ENCODE data around the gene RAD9A.
A peak's percentile ranks its signal among the peaks of the same experiment; 100 is the strongest.

The RAD9A gene

GRCh38 chr11:67418476-67419281, 26.9 kb downstream of the RAD9A start:
- no peak for DNase-seq (ENCODE audit: low read depth)
- TF ChIP-seq, protein P1, sequence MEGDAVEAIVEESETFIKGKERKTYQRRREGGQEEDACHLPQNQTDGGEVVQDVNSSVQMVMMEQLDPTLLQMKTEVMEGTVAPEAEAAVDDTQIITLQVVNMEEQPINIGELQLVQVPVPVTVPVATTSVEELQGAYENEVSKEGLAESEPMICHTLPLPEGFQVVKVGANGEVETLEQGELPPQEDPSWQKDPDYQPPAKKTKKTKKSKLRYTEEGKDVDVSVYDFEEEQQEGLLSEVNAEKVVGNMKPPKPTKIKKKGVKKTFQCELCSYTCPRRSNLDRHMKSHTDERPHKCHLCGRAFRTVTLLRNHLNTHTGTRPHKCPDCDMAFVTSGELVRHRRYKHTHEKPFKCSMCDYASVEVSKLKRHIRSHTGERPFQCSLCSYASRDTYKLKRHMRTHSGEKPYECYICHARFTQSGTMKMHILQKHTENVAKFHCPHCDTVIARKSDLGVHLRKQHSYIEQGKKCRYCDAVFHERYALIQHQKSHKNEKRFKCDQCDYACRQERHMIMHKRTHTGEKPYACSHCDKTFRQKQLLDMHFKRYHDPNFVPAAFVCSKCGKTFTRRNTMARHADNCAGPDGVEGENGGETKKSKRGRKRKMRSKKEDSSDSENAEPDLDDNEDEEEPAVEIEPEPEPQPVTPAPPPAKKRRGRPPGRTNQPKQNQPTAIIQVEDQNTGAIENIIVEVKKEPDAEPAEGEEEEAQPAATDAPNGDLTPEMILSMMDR (IDR thresholded peaks at IDR 0.05; ENCODE audit: low read length, missing control alignments) = no peak
- H3K4me3 ChIP-seq (replicated peaks; ENCODE audit: low read depth, low read length) = no peak overlapping the region

DNA sequence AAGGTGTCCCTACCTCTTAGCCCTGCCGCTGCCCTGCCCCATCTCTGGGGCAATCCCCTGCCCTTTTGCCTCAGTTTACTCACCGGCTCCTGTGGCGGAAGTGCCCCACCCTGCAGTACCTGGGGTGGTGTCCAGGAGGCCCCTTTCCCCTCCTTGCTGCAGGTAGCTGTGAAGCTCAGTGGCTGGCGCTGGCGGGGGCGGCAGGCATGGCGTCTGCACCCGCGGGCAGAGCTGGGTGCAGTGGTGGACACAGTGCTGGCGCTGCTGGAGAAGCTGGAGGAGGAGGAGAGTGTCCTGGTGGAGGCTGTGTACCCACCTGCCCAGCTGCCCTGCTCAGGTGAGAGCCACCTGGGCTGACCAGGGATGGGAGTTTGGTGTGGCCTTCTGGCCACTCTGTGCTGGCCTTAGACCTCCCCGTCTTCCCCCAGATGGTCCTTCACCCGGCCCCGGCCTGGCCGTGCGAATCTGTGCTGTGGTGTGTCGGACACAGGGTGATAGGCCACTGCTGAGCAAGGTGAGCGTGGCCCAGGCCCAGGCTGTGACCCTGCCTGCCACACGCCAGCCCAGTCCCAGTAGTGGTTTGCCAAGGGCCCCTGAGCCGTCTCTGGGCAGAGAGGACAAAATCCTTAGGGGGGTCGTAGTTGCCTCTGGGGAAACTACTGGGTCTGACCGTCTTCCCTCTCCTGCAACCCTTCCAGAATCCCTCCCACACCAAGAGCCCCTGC, 27.7 kb downstream of the RAD9A start:
- no peak overlapping the region for H3K4me3 ChIP-seq (replicated peaks; ENCODE audit: low read depth, low read length)
- TF ChIP-seq, protein P1 (IDR thresholded peaks at IDR 0.05; ENCODE audit: low read length, missing control alignments) = no peak
- DNase-seq (ENCODE audit: low read depth) = no peak

DNA sequence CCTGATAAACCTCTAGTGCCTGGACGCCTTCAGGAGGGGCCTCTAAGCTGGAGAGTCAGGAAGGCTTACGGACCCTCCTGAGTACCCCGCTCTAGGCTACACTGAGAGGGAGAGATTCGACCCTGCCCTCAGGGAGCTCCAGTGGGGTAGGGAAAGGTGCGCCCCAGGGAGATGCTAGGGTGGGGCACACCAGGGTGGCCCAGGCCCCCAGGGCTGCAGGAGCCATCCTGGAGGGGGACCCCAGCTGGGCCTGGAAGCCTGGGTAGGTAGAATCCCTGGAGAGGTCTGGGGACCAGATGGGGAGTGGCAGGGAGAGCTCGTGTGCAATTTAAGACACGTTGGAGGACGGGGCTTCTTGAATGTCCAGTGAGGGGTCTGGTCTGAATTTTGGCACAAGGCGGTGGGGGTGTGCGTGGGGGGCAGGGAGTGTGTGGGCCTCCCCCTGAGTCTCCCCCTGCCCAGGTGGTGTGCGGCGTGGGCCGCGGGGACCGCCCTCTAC, 28.4 kb downstream of the RAD9A start:
- H3K4me3 ChIP-seq (replicated peaks; ENCODE audit: low read depth, low read length) = peak overlapping the region; percentile 37
- TF ChIP-seq, protein P1 (IDR thresholded peaks at IDR 0.05; ENCODE audit: low read length, missing control alignments) = no peak
- DNase-seq (ENCODE audit: low read depth) = no peak

- H3K4me3 ChIP-seq (replicated peaks; ENCODE audit: low read depth, low read length) = peak overlapping the region; percentile 37
- DNase-seq (ENCODE audit: low read depth) = peak; percentile 89
- TF ChIP-seq, protein P1 (IDR thresholded peaks at IDR 0.05; ENCODE audit: low read length, missing control alignments) = no peak
Observed at GRCh38 chr11:67420646-67421429, 29.1 kb downstream of the RAD9A start.

DNA sequence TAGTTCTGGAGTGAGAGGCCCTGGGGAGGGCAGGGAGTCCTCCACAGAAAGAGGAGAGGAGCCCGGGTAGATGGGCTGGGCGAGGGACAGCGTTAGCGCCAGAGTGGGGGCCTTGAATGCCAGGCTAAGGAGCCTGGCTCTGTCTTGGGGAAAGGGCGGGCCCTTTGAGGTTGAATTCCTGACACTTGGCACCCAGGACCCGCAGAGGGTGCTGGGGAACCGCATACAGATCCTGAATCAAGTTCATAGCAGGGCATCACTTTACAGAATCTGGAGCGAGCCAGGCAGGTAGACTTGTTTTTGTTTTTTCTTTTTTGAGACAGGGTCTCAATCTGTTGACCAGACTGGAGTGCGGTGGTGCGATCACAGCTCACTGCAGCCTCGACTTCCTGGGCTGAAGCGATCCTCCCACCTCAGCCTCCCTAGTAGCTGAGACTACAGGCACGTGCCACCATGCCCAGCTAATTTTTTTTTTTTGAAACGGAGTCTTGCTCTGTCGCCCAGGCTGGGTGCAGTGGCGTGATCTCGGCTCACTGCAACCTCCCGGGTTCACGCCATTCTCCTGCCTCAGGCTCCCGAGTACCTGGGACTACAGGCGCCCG, 29.7 kb downstream of the RAD9A start:
- DNase-seq (ENCODE audit: low read depth) = no peak
- TF ChIP-seq, protein P1 (IDR thresholded peaks at IDR 0.05; ENCODE audit: low read length, missing control alignments) = no peak
- no peak overlapping the region for H3K4me3 ChIP-seq (replicated peaks; ENCODE audit: low read depth, low read length)

GRCh38 chr11:67422891-67423290, 31.1 kb downstream of the RAD9A start:
- TF ChIP-seq, protein P1 (IDR thresholded peaks at IDR 0.05; ENCODE audit: low read length, missing control alignments) = no peak
- no peak for DNase-seq (ENCODE audit: low read depth)
- H3K4me3 ChIP-seq (replicated peaks; ENCODE audit: low read depth, low read length) = no peak overlapping the region

All from fibroblast of pulmonary artery (primary cell).